ENCODE measurements around the gene UBXN4. TPM values are rescaled to one million over a fixed set of nuclear protein-coding genes. Genes with fewer than 3 reads are reported as not detected.

The UBXN4 gene
- total RNA-seq, 1 experiment from 2014 or later: 99.3 TPM

DNA sequence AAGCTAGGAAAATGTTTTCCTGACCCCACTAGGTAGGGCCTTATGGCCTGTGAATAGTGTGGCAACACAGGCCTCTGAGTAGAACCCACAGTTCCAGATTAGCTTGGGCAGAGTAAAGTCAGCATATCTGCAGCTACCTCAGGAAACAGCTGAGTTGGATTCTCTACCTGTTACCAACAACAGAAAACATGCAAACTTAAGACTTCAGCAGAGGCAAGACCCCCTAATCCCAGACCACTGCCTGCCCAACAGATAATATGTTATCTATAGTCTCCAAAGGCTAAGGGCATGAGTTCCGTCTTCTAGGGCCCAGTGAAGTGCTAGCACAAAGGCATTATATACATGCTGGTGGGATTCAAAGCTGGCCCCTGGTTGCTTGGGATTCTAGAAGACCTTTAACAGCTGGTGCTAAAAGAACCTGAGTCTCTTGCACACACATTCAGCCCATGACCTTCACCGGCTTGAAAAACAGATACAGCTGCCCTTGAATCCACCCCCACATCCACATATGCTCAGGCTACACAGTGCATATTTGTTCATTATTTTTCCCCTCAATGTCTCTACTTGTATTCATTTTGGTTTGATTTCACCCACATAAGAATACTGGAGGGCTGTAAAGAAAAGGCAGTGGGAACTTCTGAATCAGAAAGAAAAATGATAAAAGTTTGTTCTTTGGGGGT is 13.5 kb upstream of the UBXN4 start:
- Mint-ChIP-seq H3K27me3 (ENCODE audit: insufficient read depth, unreplicated experiment) (no peaks in the 10 kb centered on the region), H3K27ac (ENCODE audit: unreplicated experiment) (no peak overlapping the region), H3K9me3 (ENCODE audit: unreplicated experiment) (no peaks in the 10 kb centered on the region), H3K4me1 (ENCODE audit: low read depth, unreplicated experiment) (no peaks in the 10 kb centered on the region), H3K4me3 (ENCODE audit: unreplicated experiment) (no peak overlapping the region), H3K36me3 (ENCODE audit: insufficient read depth, unreplicated experiment) (peaks cover 21% of the 10 kb centered on the region)
- ChIA-PET CTCF (no interaction called here), POLR2A (no interaction called here)
- no peak for TF ChIP-seq CTCF (IDR thresholded peaks at IDR 0.05; ENCODE audit: insufficient read depth in 1 of 2, low read depth in 1 of 2, low read length in 1 of 2, severe bottlenecking in 1 of 2, unreplicated experiment in 1 of 2)
- no peaks in the 10 kb centered on the region for H3K4me1 ChIP-seq
- no peak for DNase-seq
- intact Hi-C loops (cut with micrococcal nuclease; ENCODE audit: unreplicated experiment): no loop called here
- H3K36me3 ChIP-seq (ENCODE audit: control insufficient read depth, insufficient read depth, low read length): no peaks in the 10 kb centered on the region; the same call in 1 of the 2 replicates
- no peak overlapping the region for H3K4me3 ChIP-seq (ENCODE audit: low read depth, low read length)
- no peaks in the 10 kb centered on the region for H3K9me3 ChIP-seq
- H3K27me3 ChIP-seq (replicated peaks; ENCODE audit: control insufficient read depth, insufficient read depth, low read length): no peaks in the 10 kb centered on the region
- no TSS peak for BruUV-seq (replicated peaks)

- no peaks in the 10 kb centered on the region for H3K27me3 Mint-ChIP-seq (ENCODE audit: insufficient read depth, unreplicated experiment)
- intact Hi-C loops (cut with micrococcal nuclease; ENCODE audit: unreplicated experiment): no loop called here
- POLR2A ChIA-PET: no interaction called here
Measured at GRCh38 chr2:135732561-135732960, 9.1 kb upstream of the UBXN4 start.

DNA sequence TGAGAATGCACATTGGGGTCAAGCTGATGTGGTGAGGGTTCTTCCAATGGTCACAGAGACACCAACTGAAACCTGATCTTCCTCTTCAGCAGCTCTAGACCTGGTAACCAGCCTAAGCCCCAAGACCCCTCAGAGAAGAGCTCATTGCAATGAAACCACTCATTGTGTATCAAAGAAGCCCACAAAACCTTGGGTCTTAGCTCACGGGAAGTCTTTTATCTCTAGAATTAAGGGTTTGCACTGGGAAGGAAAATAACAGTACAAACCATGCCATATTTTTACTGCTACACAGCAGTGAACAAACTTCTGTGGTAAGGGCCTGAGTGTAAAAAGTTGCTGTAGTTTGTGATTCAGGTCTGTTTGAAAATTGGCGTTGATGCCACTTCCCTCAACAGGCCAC is 8.6 kb upstream of the UBXN4 start:
- ChIA-PET CTCF (no interaction called here), POLR2A (no interaction called here)

More at GRCh38 chr2:135732561-135732960, 9.1 kb upstream of the UBXN4 start:
- CTCF ChIA-PET: no interaction called here
- H3K9me3 Mint-ChIP-seq (ENCODE audit: unreplicated experiment): no peaks in the 10 kb centered on the region
- H3K9me3 ChIP-seq: no peaks in the 10 kb centered on the region
- H3K4me1 Mint-ChIP-seq (ENCODE audit: low read depth, unreplicated experiment): no peaks in the 10 kb centered on the region
- H3K4me3 Mint-ChIP-seq (ENCODE audit: unreplicated experiment): no peak overlapping the region
- DNase-seq: no peak
- TF ChIP-seq CTCF (IDR thresholded peaks at IDR 0.05; ENCODE audit: insufficient read depth in 1 of 2, low read depth in 1 of 2, low read length in 1 of 2, severe bottlenecking in 1 of 2, unreplicated experiment in 1 of 2): no peak
- H3K27ac Mint-ChIP-seq (ENCODE audit: unreplicated experiment): no peak overlapping the region
- H3K36me3 ChIP-seq (ENCODE audit: control insufficient read depth, insufficient read depth, low read length): no peaks in the 10 kb centered on the region
- no peaks in the 10 kb centered on the region for H3K27me3 ChIP-seq (replicated peaks; ENCODE audit: control insufficient read depth, insufficient read depth, low read length)
- H3K4me3 ChIP-seq (ENCODE audit: low read depth, low read length): no peak overlapping the region
- no peaks in the 10 kb centered on the region for H3K36me3 Mint-ChIP-seq (ENCODE audit: insufficient read depth, unreplicated experiment)
- BruUV-seq (replicated peaks): no TSS peak
- H3K4me1 ChIP-seq: no peaks in the 10 kb centered on the region

More for the DNA sequence above, 8.6 kb upstream of the UBXN4 start:
- H3K36me3 ChIP-seq (ENCODE audit: control insufficient read depth, insufficient read depth, low read length): no peaks in the 10 kb centered on the region
- no peak for TF ChIP-seq CTCF (IDR thresholded peaks at IDR 0.05; ENCODE audit: insufficient read depth in 1 of 2, low read depth in 1 of 2, low read length in 1 of 2, severe bottlenecking in 1 of 2, unreplicated experiment in 1 of 2)
- BruUV-seq (replicated peaks): no TSS peak
- no peaks in the 10 kb centered on the region for H3K9me3 Mint-ChIP-seq (ENCODE audit: unreplicated experiment)
- H3K4me1 Mint-ChIP-seq (ENCODE audit: low read depth, unreplicated experiment): no peaks in the 10 kb centered on the region
- no peaks in the 10 kb centered on the region for H3K4me1 ChIP-seq
- H3K9me3 ChIP-seq: no peaks in the 10 kb centered on the region
- no peaks in the 10 kb centered on the region for H3K27me3 ChIP-seq (replicated peaks; ENCODE audit: control insufficient read depth, insufficient read depth, low read length)
- H3K36me3 Mint-ChIP-seq (ENCODE audit: insufficient read depth, unreplicated experiment): no peaks in the 10 kb centered on the region
- intact Hi-C loops (cut with micrococcal nuclease; ENCODE audit: unreplicated experiment): no loop called here
- no peak overlapping the region for H3K4me3 ChIP-seq (ENCODE audit: low read depth, low read length)
- no peak overlapping the region for H3K4me3 Mint-ChIP-seq (ENCODE audit: unreplicated experiment)
- DNase-seq: no peak
- H3K27me3 Mint-ChIP-seq (ENCODE audit: insufficient read depth, unreplicated experiment): no peaks in the 10 kb centered on the region
- H3K27ac Mint-ChIP-seq (ENCODE audit: unreplicated experiment): no peak overlapping the region
